ENCODE measurements around the gene CYP26B1. TPM values are rescaled to one million over a fixed set of nuclear protein-coding genes. Genes with fewer than 3 reads are reported as not detected.

Gene CYP26B1
- polyA plus RNA-seq, 3 donors: not detected

DNA sequence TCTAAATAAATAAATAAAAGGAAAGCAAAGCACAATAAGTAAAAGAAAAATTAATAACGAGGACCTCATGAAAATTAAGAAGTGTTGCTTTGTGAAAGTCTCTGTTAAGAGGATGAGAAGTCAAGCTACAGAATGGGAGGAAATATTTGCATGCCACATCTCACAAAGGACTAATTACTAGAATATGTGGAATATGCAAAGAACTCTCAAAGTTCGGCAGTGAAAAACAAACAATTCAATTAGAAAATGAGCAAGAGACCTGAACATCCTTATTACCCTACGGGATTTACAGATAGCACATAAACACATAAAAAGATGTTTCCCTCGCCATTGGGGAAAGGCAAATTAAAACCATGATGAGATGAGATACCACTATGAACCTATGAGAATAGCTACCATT is 23.3 kb downstream of the CYP26B1 start:
- Histone ChIP-seq H3K4me2 (replicated peaks; ENCODE audit: extremely low read depth, low read length, poor library complexity, severe bottlenecking) (no peak overlapping the region), H3K4me1 (ENCODE audit: control insufficient read depth in 1 of 2, insufficient read depth in 2 of 2, low read length in 2 of 2) (no peaks in the 10 kb centered on the region), H4K20me1 (ENCODE audit: insufficient read depth, low read length) (no peaks in the 10 kb centered on the region), H3K79me2 (ENCODE audit: insufficient read depth, low read length) (no peaks in the 10 kb centered on the region), H3K27me3 (ENCODE audit: control insufficient read depth in 2 of 2, insufficient read depth in 2 of 2, low read length in 2 of 2) (no peaks in the 10 kb centered on the region), H2AFZ (ENCODE audit: insufficient read depth, low read depth, low read length, poor library complexity, severe bottlenecking) (no peak overlapping the region), H3K36me3 (replicated peaks in 1 of 2; ENCODE audit: control insufficient read depth in 1 of 2, insufficient read depth in 2 of 2, low read length in 2 of 2) (no peaks in the 10 kb centered on the region), H3K9ac (ENCODE audit: insufficient read depth, low read length, poor library complexity, severe bottlenecking) (no peak overlapping the region), H3K4me3 (replicated peaks in 1 of 3; ENCODE audit: low read depth in 2 of 3, low read length in 3 of 3) (no peak overlapping the region), H3K9me3 (replicated peaks in 1 of 2; ENCODE audit: control insufficient read depth in 1 of 2, insufficient read depth in 1 of 2, low read length in 2 of 2) (no peaks in the 10 kb centered on the region), H3K27ac (ENCODE audit: low read depth in 1 of 2, low read length in 2 of 2) (no peak overlapping the region)
- WGBS (ENCODE audit: insufficient coverage): no CpG with 5 or more reads among the region's 4 CpGs
- DNase-seq: no peak
- Mint-ChIP-seq H3K9me3 (peaks cover 0 to 8% (median 3%) of the 10 kb centered on the region in 7 donors), H3K27ac (no peak overlapping the region), H3K4me3 (no peak overlapping the region), H3K27me3 (ENCODE audit: low read depth in 3 of 3) (peaks cover 0 to 4% (median 2%) of the 10 kb centered on the region in 3 donors), H3K4me1 (no peaks in the 10 kb centered on the region), H3K36me3 (no peaks in the 10 kb centered on the region)
- intact Hi-C loops (cut with micrococcal nuclease): no loop called here
- TF ChIP-seq, protein P1, sequence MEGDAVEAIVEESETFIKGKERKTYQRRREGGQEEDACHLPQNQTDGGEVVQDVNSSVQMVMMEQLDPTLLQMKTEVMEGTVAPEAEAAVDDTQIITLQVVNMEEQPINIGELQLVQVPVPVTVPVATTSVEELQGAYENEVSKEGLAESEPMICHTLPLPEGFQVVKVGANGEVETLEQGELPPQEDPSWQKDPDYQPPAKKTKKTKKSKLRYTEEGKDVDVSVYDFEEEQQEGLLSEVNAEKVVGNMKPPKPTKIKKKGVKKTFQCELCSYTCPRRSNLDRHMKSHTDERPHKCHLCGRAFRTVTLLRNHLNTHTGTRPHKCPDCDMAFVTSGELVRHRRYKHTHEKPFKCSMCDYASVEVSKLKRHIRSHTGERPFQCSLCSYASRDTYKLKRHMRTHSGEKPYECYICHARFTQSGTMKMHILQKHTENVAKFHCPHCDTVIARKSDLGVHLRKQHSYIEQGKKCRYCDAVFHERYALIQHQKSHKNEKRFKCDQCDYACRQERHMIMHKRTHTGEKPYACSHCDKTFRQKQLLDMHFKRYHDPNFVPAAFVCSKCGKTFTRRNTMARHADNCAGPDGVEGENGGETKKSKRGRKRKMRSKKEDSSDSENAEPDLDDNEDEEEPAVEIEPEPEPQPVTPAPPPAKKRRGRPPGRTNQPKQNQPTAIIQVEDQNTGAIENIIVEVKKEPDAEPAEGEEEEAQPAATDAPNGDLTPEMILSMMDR (IDR thresholded peaks at IDR 0.05): no peak

DNA sequence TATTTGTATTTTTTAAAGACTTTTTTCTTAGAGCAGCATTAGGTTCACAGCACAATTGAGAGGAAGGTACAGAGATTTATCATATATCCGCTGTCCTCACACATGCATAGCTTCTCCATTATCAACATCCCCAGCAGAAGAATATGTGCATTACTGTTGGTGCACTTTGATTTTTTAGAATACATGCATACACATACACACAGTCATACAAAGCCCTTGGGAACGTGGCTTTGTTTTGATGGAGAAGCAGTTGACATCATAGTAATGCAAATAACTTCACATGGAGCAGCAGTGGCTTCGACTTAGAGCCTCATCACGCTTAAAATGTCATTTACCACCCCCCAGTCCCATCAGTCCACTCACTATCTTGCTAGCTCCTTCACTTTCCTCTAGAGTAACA is 26.5 kb downstream of the CYP26B1 start:
- no peak overlapping the region for H3K27ac Mint-ChIP-seq
- no peak overlapping the region for H3K4me3 Mint-ChIP-seq
- H4K20me1 ChIP-seq (ENCODE audit: insufficient read depth, low read length): no peaks in the 10 kb centered on the region
- TF ChIP-seq, protein P1 (IDR thresholded peaks at IDR 0.05): no peak
- no peak overlapping the region for H2AFZ ChIP-seq (ENCODE audit: insufficient read depth, low read depth, low read length, poor library complexity, severe bottlenecking)
- peaks cover 1 to 8% (median 2%) of the 10 kb centered on the region in 3 donors for H3K27me3 Mint-ChIP-seq (ENCODE audit: low read depth in 3 of 3)
- no peaks in the 10 kb centered on the region for H3K27me3 ChIP-seq (ENCODE audit: control insufficient read depth in 2 of 2, insufficient read depth in 2 of 2, low read length in 2 of 2)
- no peak for DNase-seq
- intact Hi-C loops (cut with micrococcal nuclease): no loop called here
- H3K79me2 ChIP-seq (ENCODE audit: insufficient read depth, low read length): no peaks in the 10 kb centered on the region
- no peak overlapping the region for H3K4me3 ChIP-seq (replicated peaks in 1 of 3; ENCODE audit: low read depth in 2 of 3, low read length in 3 of 3)
- WGBS (ENCODE audit: insufficient coverage): 85% methylated on average over 2 of the region's 4 CpGs
- H3K4me1 Mint-ChIP-seq: no peaks in the 10 kb centered on the region
- H3K4me1 ChIP-seq (ENCODE audit: control insufficient read depth in 1 of 2, insufficient read depth in 2 of 2, low read length in 2 of 2): no peaks in the 10 kb centered on the region
- no peaks in the 10 kb centered on the region for H3K9me3 ChIP-seq (replicated peaks in 1 of 2; ENCODE audit: control insufficient read depth in 1 of 2, insufficient read depth in 1 of 2, low read length in 2 of 2)
- no peaks in the 10 kb centered on the region for H3K36me3 ChIP-seq (replicated peaks in 1 of 2; ENCODE audit: control insufficient read depth in 1 of 2, insufficient read depth in 2 of 2, low read length in 2 of 2)
- no peak overlapping the region for H3K9ac ChIP-seq (ENCODE audit: insufficient read depth, low read length, poor library complexity, severe bottlenecking)
- H3K27ac ChIP-seq (ENCODE audit: low read depth in 1 of 2, low read length in 2 of 2): no peak overlapping the region
- no peak overlapping the region for H3K4me2 ChIP-seq (replicated peaks; ENCODE audit: extremely low read depth, low read length, poor library complexity, severe bottlenecking)
- peaks cover 2 to 16% (median 10%) of the 10 kb centered on the region in 7 donors for H3K9me3 Mint-ChIP-seq
- no peaks in the 10 kb centered on the region for H3K36me3 Mint-ChIP-seq
